Fibroblast of the aortic adventitia (primary cell): Measurements from ENCODE around the gene TCERG1L. TPM values are rescaled to one million over a fixed set of nuclear protein-coding genes. Genes with fewer than 3 reads are reported as not detected.

ENCODE experiments used
- DNase-seq: peaks from one replicate; pipeline ENCODE4 v3.0.0-alpha.2; 2010; ENCODE audit warnings: low read depth
- H3K4me3 ChIP-seq: 2 replicates; pipeline ENCODE4 v1.5.1; 2011; ENCODE audit warnings: low read depth, mild to moderate bottlenecking, control low read depth, low read length, moderate library complexity
- total RNA-seq: library from RNA; depleted of rRNA; stranded (reverse); fragments of >200 nt; gene quantifications from 2 replicates; pipeline ENCODE4 v1.2.3, GENCODE V29; 2012; ENCODE audit warnings: low replicate concordance
- TF ChIP-seq, protein P1 (sequence below): IDR thresholded peaks from 2 replicates; pipeline ENCODE4 v1.5.1; 2011; ENCODE audit warnings: mild to moderate bottlenecking, low read length, control low read depth, inconsistent platforms; ENCODE audit not compliant: insufficient read depth

The TCERG1L gene
- total RNA-seq, 1 donor, result not detected

DNA sequence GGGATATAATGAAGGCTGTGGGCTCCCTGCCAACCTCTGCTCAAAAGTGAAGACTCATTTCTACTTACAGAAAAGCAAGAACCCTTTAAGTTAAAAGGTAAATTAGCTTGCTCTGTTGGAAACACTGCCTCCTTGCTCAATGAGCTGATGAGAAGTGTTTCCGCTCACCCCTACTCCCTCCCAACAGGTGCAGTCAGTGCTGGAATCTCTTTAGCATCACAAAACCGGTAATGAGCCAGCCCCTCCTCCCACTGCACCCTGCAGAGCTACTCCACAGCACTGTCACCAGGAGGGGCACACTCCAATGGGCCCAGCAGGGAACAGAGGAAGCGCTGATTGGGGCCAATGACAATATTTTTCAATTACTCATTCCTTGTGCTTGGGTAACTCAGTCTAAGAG, 262.5 kb downstream of the TCERG1L start:
- TF ChIP-seq, protein P1, sequence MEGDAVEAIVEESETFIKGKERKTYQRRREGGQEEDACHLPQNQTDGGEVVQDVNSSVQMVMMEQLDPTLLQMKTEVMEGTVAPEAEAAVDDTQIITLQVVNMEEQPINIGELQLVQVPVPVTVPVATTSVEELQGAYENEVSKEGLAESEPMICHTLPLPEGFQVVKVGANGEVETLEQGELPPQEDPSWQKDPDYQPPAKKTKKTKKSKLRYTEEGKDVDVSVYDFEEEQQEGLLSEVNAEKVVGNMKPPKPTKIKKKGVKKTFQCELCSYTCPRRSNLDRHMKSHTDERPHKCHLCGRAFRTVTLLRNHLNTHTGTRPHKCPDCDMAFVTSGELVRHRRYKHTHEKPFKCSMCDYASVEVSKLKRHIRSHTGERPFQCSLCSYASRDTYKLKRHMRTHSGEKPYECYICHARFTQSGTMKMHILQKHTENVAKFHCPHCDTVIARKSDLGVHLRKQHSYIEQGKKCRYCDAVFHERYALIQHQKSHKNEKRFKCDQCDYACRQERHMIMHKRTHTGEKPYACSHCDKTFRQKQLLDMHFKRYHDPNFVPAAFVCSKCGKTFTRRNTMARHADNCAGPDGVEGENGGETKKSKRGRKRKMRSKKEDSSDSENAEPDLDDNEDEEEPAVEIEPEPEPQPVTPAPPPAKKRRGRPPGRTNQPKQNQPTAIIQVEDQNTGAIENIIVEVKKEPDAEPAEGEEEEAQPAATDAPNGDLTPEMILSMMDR, result no peak
- no peak for DNase-seq
- no peak overlapping the region for H3K4me3 ChIP-seq

DNA sequence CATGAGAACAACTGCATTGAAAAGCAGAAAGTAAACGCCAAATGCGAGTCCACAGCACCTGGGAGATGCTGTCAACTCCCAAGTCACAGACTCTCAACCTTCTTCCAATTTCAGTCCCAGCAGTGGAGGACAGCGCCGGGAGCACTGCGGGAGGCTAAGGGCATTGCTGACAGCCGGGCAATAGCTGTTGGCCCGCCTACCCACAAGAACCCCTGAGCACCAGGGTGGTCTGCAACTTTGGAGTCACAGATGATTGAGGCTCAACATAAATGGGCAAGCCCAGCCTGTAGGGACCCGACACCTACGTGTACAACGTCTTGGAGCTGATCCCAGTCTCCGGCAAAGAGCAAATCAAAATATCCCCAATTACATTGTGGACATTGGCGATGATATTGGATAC, 262.9 kb downstream of the TCERG1L start:
- TF ChIP-seq, protein P1, result no peak
- no peak overlapping the region for H3K4me3 ChIP-seq
- no peak for DNase-seq

DNA sequence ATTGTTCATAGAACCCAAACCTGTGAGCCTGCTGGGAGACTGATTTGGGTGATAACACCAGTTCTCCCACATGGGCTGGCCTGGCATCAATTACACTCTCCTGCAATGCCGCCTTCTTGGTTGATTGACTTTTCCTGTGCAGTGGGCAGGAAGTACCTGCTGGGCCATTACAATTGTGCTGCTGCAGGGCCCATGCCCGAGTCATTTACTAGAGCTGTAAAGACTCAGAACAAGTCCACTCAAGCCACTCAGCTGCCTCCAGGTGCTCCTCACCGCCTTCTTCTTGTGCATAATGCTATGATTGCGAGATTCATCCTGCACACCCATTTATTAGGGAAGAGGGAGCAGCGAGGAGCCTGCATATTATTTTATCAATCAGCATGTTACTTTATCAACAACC, 264.0 kb downstream of the TCERG1L start:
- no peak for DNase-seq
- no peak overlapping the region for H3K4me3 ChIP-seq
- TF ChIP-seq, protein P1, result no peak

DNA sequence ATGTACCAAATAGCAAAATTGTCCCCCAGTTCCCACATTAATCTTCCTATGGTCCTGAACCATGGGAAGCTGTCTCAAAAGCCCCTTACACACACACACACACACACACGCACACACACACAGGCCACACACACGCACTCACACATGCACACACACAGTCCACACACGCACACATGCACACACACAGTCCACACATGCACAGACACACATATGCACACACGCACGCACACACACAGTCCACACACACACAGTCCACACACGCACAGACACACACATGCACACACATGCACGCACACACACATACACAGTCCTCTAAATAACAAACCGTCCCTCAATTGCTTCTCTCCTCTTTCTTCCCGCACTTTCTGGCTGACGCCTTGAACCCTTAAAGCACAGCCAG, 265.3 kb downstream of the TCERG1L start:
- TF ChIP-seq, protein P1, result no peak
- no peak for DNase-seq
- no peak overlapping the region for H3K4me3 ChIP-seq

DNA sequence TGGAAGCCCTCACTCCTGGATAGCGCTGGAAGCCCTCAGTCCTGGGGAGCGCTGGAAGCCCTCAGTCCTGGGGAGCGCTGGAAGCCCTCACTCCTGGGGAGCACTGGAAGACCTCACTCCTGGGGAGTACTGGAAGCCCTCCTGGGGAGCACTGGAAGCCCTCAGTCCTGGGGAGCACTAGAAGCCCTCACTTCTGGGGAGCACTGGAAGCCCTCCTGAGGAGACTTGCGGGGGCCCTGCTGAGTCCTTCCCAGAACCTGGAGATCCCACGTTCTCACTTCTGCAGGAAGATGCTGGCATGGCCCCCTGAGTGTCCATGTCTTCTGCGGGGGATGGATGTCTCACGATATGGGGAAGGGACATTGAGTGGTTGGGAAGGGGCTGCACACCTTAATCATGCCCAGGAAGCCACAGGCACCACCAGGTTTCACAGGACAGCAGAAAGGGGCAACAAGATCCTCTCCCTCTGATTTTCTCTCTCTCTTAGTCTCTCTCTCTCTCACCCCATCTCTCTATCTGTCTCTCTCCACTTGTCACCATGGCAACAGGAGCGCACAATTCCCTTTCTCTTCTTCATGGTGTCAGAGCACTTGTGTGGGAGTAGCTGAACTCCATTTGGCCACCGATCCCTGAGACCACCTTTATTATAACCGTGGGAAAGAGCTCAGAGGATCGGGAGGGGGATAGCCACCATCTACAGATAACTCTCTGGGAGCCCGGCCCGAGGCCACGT, 267.0 kb downstream of the TCERG1L start:
- TF ChIP-seq, protein P1, result no peak
- no peak overlapping the region for H3K4me3 ChIP-seq

DNA sequence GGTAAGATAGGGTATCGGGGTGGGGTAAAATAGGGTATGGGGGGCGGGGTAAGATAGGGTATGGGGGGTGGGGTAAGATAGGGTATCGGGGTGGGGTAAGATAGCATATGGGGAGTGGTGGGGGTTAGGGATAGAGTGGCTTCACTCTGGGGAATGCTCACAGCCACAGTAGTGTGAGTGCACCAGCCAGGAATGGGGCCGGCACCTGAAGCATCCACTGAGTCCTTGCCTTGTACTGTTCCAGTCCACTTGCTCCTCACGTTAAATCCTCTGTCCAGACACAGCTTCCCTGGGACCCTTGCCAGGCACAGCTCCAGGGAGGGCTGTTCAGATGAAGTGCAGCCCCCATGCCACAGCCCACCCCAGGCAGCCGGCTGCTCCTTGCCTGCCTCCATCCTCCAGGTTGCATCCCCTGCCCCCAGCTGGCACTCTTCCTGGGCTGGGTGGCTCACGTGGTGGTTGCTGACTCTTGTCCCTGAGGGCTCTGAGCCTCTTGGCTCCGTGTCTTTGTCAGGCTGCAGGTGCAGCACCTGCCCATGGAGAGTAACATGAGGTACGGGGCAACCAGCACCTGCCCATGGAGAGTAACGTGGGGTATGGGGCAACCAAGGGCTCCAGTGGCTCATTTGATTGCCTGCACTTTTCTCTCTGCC, 268.4 kb downstream of the TCERG1L start:
- no peak overlapping the region for H3K4me3 ChIP-seq
- TF ChIP-seq, protein P1, result no peak
- DNase-seq, result no peak

More for the DNA sequence above, 267.0 kb downstream of the TCERG1L start:
- DNase-seq, result no peak
